Cardiac fibroblast (primary cell): Measurements from ENCODE around the gene DENND2D.

ENCODE experiments used
- DNase-seq, 2 donors: peaks; one replicate each; pipeline versions ENCODE4 v3.0.0 to v3.0.0-alpha.2; 2010; ENCODE audit warnings: low read depth in 2 of 2
- H3K4me3 ChIP-seq, 2 donors: replicated peaks in 1 of 2; 1 replicate in 1 of 2; 2 replicates in 1 of 2; pipeline ENCODE4 v1.5.1; 2011; ENCODE audit warnings: low read depth in 2 of 2, low read length in 2 of 2, mild to moderate bottlenecking in 2 of 2, moderate library complexity in 1 of 2
- TF ChIP-seq, protein P1 (sequence below): IDR thresholded peaks from one replicate; pipeline ENCODE4 v1.5.1; 2011; ENCODE audit warnings: low read depth, mild to moderate bottlenecking, low read length, inconsistent platforms

Gene DENND2D

DNA sequence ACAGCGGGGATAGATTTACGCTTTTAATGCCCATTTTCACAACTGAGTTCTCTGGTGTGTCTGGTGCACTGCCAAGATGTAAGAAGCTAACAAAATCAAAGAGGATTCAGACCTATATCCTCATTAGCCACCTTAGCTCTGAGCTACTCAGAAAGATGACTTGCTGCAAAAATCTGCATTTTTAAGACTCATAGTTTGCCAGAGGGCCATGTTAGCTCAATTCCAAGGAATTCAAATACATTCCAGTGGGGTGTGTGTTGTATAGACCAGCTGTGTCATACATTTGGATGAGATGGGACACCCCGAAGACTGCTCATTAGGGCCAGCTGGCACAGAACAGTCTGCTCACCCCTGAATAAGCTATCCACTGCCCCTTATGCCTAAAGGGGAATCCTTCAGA, 8.9 kb downstream of the DENND2D start:
- peak; percentile 44 to 76 for DNase-seq
- H3K4me3 ChIP-seq: no peak overlapping the region
- TF ChIP-seq, protein P1, sequence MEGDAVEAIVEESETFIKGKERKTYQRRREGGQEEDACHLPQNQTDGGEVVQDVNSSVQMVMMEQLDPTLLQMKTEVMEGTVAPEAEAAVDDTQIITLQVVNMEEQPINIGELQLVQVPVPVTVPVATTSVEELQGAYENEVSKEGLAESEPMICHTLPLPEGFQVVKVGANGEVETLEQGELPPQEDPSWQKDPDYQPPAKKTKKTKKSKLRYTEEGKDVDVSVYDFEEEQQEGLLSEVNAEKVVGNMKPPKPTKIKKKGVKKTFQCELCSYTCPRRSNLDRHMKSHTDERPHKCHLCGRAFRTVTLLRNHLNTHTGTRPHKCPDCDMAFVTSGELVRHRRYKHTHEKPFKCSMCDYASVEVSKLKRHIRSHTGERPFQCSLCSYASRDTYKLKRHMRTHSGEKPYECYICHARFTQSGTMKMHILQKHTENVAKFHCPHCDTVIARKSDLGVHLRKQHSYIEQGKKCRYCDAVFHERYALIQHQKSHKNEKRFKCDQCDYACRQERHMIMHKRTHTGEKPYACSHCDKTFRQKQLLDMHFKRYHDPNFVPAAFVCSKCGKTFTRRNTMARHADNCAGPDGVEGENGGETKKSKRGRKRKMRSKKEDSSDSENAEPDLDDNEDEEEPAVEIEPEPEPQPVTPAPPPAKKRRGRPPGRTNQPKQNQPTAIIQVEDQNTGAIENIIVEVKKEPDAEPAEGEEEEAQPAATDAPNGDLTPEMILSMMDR: no peak

DNA sequence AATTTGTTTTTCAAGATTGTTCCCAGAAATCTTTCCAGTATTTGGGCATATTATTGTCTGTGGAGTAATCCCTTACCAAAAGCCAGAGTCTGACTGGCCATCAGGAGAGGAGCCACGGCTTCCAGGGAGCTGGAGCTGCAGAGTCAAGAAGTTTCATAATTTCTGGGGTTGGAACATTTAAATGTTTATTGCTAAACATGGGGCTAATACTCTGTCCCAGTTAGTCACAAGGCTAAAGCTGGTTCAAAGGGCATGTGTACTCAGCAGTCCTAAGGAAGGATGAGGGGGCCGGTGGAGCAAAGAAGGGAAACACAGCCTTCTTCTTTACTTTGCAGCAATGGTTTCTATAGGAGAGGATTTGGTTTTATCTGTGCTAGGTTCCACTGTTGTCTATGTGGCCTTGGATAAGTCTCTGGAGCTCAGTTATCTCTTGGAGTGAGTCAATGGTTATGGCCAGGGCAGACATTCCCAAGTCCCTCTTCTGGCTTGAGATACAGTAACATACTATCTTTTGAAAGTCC, 9.5 kb downstream of the DENND2D start:
- no peak overlapping the region for H3K4me3 ChIP-seq
- DNase-seq: peak; percentile 40 to 78
- TF ChIP-seq, protein P1: no peak

DNA sequence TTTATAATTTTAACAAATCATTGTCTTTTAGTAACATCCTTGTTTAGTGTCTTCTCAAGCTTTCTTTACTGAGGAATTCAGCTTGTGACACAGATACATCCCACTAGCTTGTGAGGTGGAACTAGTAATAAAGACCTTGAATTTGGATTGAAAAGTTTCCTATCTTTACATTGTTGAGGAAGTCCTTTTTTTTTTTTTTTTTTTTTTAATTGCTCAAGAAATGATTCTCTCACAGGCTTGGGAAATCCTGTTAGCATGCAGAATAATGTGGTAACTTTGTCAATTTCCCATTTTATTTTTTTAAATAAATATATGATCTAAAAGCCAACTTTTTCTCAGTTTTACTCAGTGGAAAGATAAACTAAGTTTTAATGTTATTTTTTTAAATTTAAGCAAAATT, 15.8 kb downstream of the DENND2D start:
- DNase-seq: no peak
- TF ChIP-seq, protein P1: no peak
- no peak overlapping the region for H3K4me3 ChIP-seq

DNA sequence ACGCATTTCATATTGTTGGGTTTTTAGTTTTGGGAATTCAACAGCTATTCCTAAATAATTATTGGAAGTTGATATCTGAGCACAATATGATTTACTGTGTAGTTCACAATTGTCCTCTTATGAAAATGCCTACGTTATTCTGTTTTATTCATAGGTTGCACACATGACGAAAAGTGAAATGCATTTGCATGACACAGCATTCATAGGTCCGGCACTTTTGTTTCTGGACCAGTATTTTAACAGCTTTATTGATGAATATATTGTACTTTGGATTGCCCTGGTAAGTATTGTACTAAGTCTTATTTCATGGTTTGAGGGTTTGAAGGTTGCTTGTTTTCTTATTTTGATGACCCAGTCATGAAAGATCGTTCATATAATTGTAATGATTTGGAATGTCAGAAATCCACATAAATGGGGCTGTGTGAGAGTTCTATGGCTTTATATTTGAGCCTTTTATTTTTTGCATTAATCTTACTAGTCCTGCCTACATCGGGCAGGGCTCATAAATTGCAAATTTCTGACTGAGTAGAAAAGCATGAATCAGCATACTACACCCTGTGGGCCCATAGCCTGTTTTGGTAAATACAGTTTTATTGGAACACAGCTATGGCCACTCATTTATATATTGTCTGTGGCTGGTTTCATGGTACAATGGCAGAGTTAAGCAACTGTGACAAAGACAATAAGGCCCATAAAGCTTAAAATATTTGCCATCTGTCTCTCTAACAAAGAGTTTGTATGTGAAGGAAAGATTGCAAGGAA, 17.0 kb downstream of the DENND2D start:
- TF ChIP-seq, protein P1: no peak
- no peak for DNase-seq
- H3K4me3 ChIP-seq: no peak overlapping the region

DNA sequence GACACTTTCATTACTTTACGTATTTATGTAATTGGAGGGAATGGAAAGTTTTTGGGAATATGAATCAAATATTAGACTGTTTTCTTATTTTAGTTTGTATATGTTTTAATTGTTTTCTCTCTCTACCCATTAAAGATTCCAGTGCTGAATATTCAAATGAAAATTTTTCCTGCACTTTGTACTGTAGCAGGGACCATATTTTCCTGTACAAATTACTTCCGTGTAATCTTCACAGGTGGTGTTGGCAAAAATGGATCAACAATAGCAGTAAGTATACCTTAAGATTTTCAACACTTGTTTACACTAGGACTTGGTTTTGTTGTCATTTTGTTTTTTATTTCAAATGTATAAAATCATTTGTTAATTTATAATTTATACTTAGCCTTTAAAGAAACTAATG, 18.4 kb downstream of the DENND2D start:
- no peak overlapping the region for H3K4me3 ChIP-seq
- TF ChIP-seq, protein P1: no peak
- no peak for DNase-seq

DNA sequence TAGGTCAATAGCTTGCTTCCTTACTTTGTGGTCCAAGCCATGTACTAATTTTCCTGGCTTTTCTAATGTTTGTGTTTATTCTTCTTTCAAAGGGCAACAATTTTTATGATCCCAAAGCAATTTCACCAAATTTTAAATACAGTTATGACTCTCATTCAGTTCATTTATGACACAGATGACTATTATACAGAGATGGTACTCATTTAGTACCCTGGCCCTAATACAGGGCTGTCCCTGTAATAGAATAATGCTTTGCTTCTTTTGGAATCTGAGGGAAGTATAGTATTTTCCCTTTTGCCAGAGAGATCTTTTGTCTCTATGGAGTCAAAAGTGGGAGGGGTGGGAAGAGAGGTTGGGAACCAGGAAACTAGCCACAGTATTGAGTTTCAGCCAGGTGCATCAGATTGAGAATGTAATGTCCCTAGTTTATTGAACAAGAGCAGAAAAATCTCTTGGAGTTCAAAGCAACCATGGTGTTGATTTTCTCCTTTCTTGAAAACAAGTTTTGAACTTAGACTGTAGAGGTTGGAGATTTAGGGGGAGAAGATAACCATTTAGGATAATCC, 20.4 kb downstream of the DENND2D start:
- no peak for DNase-seq
- no peak overlapping the region for H3K4me3 ChIP-seq
- TF ChIP-seq, protein P1: no peak
